KOPT-K1 (cell line): ENCODE data around the gene ALOX5.

Experiments
- H3K27ac ChIP-seq: fragments of 200-600 bp; sonication (generic); 2 replicates; pipeline ENCODE4 v1.5.1; 2016; ENCODE audit warnings: antibody characterized with exemption, mild to moderate bottlenecking, low read depth, low read length; ENCODE audit not compliant: poor library complexity, severe bottlenecking
- H3K36me3 ChIP-seq: fragments of 200-600 bp; sonication (generic); 2 replicates; pipeline ENCODE4 v1.5.1; 2017; ENCODE audit warnings: antibody characterized with exemption, mild to moderate bottlenecking, low read length, moderate library complexity; ENCODE audit not compliant: insufficient read depth
- H3K9me3 ChIP-seq: fragments of 200-600 bp; sonication (generic); 2 replicates; pipeline ENCODE4 v1.5.1; 2017; ENCODE audit warnings: antibody characterized with exemption, low read length, mild to moderate bottlenecking; ENCODE audit not compliant: insufficient read depth, poor library complexity, severe bottlenecking

The ALOX5 gene

DNA sequence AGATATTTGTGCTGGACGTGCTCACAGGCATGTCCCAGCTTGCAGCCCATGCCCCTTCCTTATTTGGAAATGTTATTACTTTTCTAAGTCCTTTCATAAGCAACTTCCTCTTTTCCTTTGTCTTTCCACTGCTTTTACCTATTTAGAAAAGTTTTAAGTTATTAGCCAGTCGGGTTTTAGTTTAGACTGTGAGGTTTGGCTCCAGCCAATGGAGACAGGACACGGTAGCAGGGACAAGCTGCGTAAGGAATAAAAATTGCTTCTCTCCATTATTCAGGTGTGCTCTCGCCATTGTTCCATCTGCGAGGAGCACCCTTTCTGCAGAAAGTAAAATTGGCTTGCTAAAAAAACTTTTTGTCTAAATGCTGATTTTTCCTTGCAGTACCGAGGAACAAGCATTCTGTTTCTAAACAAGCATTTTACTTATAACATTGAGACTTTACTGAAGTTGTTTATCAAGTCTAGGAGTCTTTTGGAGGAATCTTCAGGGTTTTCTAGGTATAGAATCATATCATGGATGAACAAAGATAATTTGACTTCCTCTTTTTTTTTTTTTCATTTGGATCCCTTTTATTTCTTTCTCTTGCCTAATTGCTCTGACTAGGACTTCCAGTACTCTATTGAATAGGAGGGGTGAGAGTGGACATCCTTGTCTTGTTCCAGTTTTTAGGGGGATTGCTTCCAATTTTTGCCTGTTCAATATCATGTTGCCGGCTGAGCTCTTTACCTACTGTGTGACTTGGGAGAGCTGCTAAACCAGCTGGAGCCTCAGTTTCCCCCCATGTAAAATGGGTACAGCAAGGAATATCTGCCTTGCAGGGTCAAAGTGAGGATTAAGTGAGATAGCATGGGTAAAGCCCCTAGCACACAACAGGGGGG, 63.8 kb downstream of the ALOX5 start:
- no peaks in the 10 kb centered on the region for H3K9me3 ChIP-seq
- no peaks in the 10 kb centered on the region for H3K36me3 ChIP-seq
- no peak overlapping the region for H3K27ac ChIP-seq

DNA sequence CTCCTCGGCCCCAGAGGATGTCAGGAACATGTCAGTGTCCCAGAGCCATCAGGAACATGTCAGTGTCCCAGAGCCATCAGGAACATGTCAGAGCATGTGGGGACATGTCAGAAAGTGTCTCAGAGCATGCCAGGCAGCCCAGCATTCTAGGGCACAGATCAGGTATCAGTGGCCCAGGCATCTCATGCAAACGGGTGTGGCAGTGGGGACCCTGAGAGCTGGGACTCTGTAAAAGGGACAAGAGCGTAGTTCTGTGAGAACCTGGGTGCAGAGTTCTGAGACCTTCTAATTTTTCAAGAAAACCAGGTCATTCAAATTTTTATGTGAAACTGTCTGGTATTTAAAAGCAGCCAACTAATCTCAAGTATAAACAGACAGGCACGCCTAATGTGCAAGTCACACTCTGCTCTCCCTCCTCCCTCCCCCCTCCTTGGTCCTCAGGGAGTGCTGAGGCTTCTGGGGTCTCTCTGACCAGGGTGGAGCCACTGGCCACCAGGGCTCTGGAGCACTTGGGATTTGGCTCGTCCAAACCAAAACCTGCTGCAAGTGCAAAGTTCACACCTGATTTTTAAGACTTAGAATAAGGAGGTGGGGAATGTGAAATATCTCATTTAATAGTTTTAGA, 64.6 kb downstream of the ALOX5 start:
- H3K36me3 ChIP-seq = no peaks in the 10 kb centered on the region
- H3K9me3 ChIP-seq = no peaks in the 10 kb centered on the region
- no peak overlapping the region for H3K27ac ChIP-seq

GRCh38 chr10:45439365-45439764, 65.3 kb downstream of the ALOX5 start:
- Histone ChIP-seq H3K36me3 (no peaks in the 10 kb centered on the region), H3K9me3 (no peaks in the 10 kb centered on the region), H3K27ac (no peak overlapping the region)

GRCh38 chr10:45439873-45440272, 65.9 kb downstream of the ALOX5 start:
- no peak overlapping the region for H3K27ac ChIP-seq
- H3K36me3 ChIP-seq = no peaks in the 10 kb centered on the region
- H3K9me3 ChIP-seq = no peaks in the 10 kb centered on the region

DNA sequence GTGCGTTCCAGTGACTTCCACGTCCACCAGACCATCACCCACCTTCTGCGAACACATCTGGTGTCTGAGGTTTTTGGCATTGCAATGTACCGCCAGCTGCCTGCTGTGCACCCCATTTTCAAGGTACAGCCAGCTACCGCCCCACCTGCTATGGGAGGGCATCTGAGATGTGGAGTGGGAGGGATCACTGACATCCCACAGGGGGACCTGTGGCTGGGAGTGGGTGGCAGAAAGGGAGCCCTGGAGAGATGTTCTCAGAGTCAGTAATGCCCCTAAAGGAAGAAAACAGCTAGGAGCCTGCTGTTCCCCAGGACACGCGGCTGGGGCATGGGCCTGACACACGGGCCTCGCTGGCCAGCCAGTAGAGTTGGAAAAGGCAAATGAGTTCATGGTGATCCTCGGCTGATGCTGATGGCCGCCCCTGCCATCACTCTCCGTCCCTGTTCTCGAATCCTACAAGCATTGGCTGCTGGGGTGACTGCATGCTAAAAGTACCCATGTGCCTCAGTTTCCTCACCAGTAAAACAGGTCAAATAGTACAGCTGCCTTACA, 66.6 kb downstream of the ALOX5 start:
- Histone ChIP-seq H3K9me3 (no peaks in the 10 kb centered on the region), H3K27ac (no peak overlapping the region), H3K36me3 (no peaks in the 10 kb centered on the region)

- Histone ChIP-seq H3K36me3 (no peaks in the 10 kb centered on the region), H3K27ac (no peak overlapping the region), H3K9me3 (no peaks in the 10 kb centered on the region)
Measured at GRCh38 chr10:45441239-45442190, 67.5 kb downstream of the ALOX5 start.

GRCh38 chr10:45442251-45442650, 68.2 kb downstream of the ALOX5 start:
- Histone ChIP-seq H3K27ac (no peak overlapping the region), H3K36me3 (no peaks in the 10 kb centered on the region), H3K9me3 (no peaks in the 10 kb centered on the region)

GRCh38 chr10:45442662-45443061, 68.6 kb downstream of the ALOX5 start:
- Histone ChIP-seq H3K9me3 (no peaks in the 10 kb centered on the region), H3K27ac (no peak overlapping the region), H3K36me3 (no peaks in the 10 kb centered on the region)

- Histone ChIP-seq H3K36me3 (no peaks in the 10 kb centered on the region), H3K27ac (no peak overlapping the region)
Measured at GRCh38 chr10:45443101-45444009, 69.3 kb downstream of the ALOX5 start.

GRCh38 chr10:45444022-45444421, 70.0 kb downstream of the ALOX5 start:
- Histone ChIP-seq H3K9me3 (no peaks in the 10 kb centered on the region), H3K27ac (no peak overlapping the region), H3K36me3 (no peaks in the 10 kb centered on the region)

More at GRCh38 chr10:45443101-45444009, 69.3 kb downstream of the ALOX5 start:
- H3K9me3 ChIP-seq = no peaks in the 10 kb centered on the region

GRCh38 chr10:45444976-45445898, 71.2 kb downstream of the ALOX5 start:
- Histone ChIP-seq H3K36me3 (no peaks in the 10 kb centered on the region), H3K9me3 (no peaks in the 10 kb centered on the region), H3K27ac (no peak overlapping the region)

GRCh38 chr10:45446858-45447257, 72.8 kb downstream of the ALOX5 start:
- Histone ChIP-seq H3K9me3 (no peaks in the 10 kb centered on the region), H3K27ac (no peak overlapping the region), H3K36me3 (no peaks in the 10 kb centered on the region)

DNA sequence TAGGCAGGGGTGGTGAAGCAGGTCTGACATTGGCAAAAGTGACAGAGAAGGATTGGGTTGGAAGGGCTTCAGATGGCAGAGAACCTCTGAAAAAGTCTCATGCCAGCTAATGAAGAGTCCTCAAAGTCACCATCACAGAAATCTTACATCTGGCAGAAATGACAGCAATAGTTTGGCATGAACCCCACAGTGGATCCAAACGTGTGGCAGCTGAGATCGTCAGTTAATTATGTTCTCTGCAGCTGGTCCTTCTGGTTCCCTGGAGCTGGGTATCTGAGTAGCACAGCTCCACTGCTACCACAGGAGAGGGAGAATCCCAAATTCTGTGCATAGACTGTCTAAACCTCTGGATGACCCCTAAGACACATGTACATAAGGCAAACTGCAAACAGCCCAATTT, 73.4 kb downstream of the ALOX5 start:
- no peak overlapping the region for H3K27ac ChIP-seq
- no peaks in the 10 kb centered on the region for H3K9me3 ChIP-seq
- H3K36me3 ChIP-seq = no peaks in the 10 kb centered on the region
